GM23248 (cell line): ENCODE data around the gene SIRPG.

Experiments used
- EZH2 ChIP-seq: fragments of 200-600 bp; sonication (generic); IDR thresholded peaks from 2 replicates; pipeline ENCODE4 v1.6.1; 2018; ENCODE audit warnings: antibody characterized with exemption, mild to moderate bottlenecking; ENCODE audit not compliant: insufficient read depth, poor library complexity, severe bottlenecking
- EZH2phosphoT487 ChIP-seq: fragments of 200-600 bp; sonication (generic); IDR thresholded peaks from 2 replicates; pipeline ENCODE4 v1.6.1; 2018; ENCODE audit warnings: antibody characterized with exemption, moderate library complexity, mild to moderate bottlenecking, low read depth; ENCODE audit not compliant: insufficient read depth

- TF ChIP-seq EZH2 = no peak
- no peak for TF ChIP-seq EZH2phosphoT487
These were observed 28.7 kb upstream of the SIRPG start for GRCh38 chr20:1686151-1686748.
